GM04504 (cell line): Measurements from ENCODE around the gene MAP2K7.
"Not testable (repeated sequence)": the region's sequence is repeated elsewhere in the genome, so short reads cannot be mapped to it uniquely, and the experiment has no call there.

ENCODE experiments used
- DNase-seq: peaks from one replicate; pipeline ENCODE4 v3.0.0-alpha.2; 2012; ENCODE audit warnings: low read depth

The MAP2K7 gene

DNA sequence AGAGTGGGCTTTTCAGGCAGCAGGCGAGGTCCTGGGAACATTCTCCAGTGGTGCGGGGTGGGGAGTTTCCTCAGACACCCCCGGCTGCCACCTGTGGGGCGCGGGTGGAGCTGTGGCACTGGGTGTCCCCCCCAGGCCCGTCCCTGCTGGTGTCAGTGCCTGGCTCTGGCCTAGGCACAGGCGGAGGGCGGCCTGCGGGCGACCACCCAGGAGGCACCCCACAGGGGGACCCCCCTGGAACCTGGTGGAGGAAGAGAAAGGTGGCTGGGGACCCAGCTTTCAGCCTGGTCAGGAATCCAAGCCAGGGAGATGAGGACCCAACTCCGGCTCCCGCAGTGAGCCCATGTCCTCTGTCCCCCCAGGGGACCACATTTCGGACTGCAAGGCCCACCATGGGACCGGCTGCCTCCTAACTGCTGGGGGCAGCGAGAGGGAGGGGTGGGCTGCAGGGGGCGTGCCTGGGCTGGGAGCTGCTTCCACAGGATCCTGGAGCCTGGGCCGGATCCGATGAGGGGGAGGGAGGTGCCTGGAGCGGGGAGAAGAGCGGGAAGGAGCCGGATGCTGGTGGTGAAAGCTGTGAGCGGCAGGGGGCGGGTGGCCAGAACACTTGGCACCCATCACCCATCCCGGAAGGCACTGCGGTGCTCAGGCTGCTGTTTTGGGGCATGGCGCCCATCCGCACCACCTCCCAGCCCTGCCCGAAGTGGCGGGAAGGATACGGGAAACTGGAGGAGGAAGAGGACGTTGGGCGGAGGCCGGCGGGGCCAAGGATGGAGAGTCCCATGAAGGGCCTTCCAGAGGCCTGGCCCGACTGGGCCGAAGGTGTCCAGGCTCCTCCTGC lies 27.8 kb downstream of the MAP2K7 start:
- no peak for DNase-seq

DNA sequence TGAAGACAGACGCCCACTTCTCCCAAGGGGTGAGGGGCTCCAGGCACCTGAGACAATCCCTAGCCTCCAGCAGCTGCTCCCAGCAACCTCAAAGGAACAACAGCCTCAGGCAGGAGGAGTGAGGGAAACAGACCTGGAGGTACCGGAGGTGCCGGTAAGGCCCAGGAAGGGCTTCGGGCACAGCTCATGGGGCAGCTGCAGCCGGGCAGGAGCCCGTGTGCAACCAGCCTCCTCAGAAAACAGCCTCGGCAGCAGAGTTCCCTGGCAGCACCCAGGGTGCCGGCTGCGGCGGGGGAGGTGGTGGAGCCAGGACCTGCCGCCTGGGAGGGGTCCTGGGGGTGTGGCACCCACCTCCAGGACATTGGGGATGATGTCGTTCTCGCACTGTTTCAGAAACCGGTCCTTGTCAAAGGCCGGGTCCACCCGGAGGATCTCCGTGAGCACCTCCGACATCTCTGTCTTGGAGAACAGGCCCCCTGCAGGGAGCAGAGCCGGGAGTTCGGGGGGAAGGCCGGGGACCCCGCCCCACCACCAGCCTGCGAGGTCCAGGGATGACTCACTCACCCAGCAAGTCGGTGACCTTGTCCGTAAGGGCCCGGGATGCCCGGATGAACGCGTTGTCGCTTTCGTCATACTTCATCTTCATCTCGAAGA lies 28.7 kb downstream of the MAP2K7 start:
- no peak for DNase-seq

DNA sequence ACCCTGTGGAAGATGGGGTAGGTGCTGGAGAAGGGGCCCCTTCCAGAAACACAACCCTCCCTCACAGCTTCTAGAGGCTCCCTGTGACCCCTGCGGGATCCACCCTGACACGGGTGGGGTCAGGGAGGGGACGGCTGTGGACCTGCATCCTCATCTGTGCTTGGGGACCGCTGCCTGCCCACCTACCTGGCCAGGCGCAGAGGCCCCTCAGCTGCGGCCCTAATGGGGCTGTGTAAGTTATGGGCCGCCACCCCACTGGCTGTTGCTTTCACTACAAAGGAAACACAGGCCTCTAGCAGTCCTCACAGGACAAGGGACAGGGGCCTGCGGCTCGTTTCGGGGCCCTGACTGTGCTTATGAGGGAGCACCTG lies 29.2 kb downstream of the MAP2K7 start:
- DNase-seq: no peak

DNA sequence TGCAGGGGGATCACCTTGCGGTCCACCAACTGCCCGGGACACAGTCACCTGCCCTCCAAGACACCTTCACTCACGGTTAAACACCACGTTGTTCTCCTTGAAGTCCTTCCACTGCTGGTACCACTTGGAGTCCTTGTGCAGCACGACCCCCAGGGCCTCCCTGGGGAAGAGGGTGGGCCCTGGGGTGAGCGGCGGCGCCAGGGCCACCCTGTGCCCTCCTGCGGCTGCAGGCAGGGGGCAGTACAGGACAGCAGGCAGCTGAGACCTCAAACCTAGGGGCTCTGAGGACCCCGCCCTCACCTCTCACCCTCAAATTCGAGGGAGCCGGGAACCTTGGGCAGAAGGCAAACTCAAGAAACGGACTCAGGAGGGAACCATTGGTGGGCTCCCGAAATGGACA lies 29.7 kb downstream of the MAP2K7 start:
- DNase-seq: no peak

DNA sequence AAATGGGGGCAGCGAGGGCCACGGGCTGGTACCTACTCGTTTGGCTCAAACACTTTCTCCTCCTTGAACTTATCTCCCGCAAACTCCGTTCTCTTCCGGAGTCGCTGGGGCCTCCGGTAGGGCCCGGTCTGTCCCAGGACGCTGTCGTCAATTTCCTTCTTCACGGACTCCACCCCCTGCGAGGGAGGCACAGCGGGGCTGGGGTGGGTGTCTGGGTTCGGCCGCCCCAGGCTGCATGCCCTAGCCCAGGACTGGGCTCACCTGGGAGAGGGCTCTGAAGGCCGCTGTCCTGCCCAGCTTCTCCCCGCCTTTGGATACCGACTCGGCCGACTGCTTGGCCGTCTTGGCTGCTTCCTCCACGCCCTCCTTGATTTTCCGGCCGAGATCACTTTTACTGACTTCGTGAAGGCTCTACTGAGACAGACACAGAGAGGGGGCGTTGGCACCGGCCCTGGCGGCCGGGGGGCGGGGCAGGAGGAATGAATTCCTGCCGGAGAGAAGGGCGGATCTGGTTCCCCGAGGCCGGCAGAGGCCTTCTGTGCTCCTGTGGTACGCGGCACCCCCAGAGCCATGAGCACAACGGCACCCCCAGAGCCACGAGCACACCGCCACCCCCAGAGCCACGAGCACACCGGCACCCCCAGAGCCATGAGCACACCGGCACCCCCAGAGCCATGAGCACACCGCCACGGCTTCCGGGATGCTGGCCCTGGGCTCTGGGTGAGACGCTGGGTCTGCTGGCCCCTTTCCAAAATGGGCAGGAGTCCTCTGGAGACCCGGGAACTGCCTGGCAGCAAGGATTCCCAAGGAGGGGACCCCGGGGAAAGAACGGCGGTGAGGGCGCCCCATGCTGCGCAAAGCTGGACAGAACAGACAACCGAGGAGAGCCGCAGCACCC lies 30.4 kb downstream of the MAP2K7 start:
- DNase-seq: no peak

DNA sequence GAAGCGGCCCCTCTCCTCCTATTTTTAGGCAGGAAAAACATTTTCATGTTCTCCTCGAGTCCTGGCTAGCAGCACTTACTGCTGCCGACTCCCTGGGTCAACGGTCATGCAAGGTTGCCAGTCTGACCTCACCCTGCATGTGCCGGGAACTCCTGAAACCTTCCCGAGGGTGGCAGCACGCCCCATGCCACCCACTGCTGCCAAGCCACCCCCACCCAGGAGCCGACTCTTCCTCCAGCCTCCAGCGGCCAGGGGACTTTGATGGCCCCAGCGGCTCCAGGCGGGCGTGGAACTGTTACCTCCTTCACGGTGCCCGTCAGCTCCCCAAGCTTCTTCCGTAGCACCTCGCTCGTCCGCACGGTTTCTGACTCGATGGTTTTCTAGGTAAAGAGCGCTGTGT lies 31.1 kb downstream of the MAP2K7 start:
- DNase-seq: no peak

DNA sequence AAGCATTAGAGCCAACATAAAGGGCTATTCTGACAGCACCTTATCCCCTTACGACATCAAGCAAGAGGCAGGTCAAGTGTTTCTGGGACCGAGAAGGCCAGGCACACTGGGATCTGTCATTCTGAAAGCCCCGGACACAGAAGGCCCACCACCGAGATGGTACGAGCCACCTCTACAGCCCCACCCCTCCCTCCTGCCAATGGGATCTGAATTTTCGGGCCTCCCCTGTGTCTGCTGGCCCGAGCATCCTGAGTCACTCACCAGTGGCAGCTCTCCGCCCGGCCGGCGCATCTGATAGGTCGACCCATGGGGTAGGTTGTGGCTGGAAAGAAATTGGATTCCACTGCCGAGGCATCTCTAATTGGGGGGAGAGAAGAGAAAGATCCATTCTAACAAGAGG lies 37.2 kb downstream of the MAP2K7 start:
- no peak for DNase-seq

DNA sequence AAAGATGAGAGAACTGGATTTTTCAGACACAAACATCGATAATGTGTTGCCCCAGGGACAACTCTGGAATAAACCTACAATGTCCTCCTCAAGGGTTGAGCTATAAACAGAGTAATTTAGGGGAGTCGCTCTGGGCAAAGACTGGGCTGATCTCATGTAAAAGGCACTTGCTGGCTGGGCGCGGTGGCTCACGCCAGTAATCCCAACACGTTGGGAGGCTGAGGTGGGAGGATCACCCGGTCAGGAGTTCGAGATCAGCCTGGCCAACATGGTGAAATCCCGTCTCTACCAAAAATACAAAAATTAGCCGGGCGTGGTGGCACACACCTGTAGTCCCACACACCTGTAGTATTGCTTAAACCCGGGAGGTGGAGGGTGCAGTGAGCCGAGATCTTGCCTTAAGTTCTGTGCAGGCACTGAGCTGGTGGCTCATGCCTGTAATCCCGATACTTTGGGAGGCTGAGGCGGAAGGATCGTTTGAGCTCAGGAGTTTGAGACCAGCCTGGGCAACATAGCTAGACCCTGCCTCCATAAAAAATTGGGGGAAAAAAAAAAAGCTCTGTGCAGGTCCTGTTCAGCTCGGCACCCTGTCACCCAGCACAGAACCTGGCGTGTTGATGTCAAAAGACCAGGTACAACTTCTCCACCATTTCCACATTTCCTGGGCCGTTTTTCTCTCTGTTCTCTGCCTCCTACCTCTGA lies 38.4 kb downstream of the MAP2K7 start:
- DNase-seq: no peak

DNA sequence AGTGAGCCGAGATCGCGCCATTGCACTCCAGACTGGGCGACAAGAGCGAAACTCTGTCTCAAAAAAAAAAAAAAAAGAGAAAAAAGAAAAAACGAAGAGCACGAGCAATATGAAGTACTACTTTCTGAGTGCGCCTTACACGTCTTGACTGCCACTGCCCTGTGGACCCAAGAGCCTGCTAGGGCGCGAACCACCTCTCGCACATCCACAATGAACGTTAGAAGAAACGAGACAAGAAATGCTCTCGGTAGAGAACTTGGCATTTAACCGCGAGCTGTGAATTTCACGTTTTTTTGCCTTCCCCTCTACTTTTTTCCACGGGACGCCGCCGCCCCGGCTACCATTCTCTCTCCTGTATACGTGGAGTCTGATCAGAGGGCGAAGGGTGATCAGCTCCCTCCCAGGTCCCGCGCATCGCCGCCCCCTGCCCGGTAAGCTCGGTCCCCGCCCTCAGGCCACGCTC lies 39.3 kb downstream of the MAP2K7 start:
- DNase-seq: no peak

DNA sequence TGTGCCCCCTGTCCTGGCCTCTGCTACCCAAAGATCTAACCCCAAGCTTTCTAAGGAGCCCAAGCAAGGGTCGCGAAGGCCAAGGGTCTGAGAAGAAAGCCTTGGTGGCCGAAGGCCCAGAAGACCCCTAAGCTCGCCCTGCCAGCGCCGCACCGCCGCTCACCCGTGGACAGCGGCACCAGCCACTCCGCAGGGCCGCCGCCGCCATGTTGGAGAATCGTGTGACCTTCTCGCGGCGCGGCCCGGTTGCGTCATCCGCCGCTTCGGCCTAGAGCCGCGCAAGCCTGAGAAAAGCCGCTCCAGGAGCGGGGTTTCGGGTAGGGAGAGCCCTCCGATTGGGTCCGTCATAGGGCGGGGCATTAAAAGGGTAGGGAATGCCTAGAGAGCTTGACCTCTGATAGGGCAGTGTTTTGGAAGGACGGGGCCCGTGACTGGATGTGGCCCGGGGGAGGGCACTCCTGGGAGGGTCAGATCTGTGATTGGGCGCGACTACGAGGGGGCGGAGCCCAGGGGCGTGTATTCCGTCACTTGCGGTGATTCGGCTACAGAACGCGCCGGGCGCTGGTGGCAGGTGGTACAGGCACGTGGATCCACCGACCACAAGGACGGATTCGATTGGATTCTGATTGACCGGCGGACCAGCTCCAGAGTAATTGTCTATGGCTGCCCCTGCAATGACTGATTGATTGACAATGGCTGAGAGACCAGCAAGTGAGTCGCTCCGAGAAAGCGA lies 39.9 kb downstream of the MAP2K7 start, which contains the start of gene TIMM44:
Gene TIMM44 (minus strand): TSS at position 223 of the 733 bp plus-strand sequence. CDS start 15 bp downstream, at position 208.
- peak; percentile 100 for DNase-seq

DNA sequence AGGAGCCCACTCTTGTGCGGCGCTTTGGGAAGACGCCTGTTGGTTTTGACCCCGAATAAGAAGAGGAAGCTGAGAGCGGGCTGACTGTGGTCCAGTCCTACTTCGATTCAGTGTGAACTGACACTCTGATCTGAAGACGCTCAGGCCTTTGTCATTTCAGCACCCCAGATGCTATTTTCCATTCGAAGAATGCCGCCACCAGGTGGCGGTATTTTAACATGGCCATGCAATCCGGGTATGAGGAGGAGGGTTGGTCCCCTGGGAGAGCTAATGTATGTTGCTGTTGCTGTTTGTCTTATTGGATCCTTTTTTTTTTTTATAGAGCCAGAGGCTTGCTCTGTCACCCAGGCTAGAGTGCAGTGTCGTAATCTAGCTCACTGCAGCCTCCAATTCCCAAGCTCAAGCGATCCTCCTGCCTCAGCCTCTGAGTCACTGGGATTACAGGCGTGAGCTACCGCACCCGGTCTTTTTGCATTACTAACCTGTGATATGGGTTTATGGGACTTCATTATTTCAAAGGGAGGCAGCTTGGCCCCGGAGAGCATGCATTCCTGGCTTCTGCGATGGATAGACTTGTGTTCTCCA lies 40.6 kb downstream of the MAP2K7 start:
- peak; percentile 84 for DNase-seq

DNA sequence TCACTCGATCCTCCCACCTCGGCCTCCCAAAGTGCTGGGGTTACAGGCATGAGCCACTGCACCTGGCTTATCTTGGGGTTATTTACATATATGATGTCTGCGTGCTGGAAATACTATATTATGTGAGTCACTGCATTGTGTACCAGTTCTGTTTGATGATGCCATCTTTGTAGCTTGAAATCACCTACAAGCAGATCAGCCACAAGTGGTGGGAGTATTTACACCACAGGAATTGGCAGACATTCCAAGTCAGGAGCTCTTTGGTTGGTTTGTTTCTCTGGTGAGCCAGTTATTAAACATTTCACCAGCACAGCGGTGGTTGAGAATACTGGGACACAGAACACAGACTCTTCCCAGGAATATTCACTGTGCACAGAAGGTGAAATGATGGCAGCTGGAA lies 44.3 kb downstream of the MAP2K7 start:
- no peak for DNase-seq

DNA sequence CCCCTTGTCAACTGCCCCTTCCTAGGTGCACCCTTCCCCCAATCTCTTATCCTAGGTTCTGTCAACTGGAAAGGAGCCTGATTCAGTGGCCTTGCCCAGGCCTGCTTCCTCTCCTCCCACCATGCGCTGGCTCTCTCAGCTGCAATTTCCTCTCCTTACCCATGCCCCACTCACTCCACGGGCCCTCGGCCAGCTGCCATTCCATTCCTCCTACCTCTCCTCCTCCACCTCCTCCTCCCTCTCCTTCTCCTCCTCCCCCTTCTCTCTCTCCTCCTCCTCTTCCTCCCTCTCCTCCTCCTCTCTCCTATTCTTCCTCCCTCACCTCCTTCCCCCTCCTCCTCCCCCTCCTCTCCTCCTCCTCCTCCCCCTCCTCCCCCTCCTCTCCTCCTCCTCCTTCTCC lies 49.4 kb downstream of the MAP2K7 start:
- no peak for DNase-seq

DNA sequence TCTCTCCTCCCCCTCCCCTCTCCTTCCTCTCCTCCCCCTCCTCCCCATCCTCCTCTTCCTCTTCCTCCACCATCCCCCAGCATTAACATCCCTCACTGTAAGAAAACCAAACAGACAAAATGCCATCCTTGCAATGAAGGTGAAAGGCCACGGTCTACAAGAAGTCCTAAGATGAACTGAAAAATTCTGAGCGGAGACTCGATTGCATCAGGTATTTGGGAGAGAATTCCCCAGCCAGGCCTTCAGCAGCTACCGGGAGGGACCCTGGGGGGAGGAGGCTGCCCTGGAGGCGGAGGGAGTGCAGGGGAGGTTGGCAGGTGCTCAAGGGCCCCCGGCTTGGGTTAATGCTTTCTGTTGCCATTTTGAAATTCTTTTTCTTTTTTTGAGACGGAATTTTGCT lies 49.9 kb downstream of the MAP2K7 start:
- no peak for DNase-seq

DNA sequence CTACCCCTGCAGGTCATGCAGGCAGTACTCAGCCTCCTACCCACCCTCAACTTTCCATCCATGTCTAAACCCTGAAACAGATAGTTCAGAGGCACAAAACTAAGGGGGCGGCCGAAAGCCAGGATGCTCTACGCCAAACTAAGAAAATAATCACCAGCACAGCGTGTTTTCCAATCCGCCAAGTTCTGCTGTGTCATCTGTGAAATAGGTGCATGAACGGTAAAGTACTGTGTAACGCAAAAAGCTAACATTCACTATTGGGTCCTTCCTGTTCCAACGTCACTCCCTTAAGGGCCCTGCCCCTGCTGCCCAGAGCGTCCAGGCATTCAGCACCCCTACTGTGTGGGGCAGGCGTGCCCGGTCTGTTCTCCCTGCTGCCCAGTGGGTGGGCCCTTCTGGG lies 52.0 kb downstream of the MAP2K7 start:
- no peak for DNase-seq

DNA sequence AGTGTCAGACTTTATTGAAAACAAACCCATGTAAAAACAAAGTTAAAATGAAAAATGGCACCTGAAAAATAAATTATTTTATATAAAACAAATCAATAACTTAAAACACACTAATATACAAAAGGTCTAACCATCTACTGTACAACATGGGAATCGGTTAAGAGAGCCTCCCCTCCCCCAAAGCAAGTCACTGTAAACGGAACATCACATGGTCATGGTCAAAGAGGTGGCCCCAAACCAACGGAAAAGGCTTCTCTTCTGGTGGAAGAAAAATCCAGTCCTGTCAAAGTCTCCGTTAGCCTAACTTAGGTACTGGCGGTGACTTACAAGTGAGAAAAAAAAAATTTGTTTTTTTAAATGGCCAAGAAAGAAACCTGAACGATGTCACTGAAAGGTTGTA lies 55.5 kb downstream of the MAP2K7 start:
- no peak for DNase-seq

DNA sequence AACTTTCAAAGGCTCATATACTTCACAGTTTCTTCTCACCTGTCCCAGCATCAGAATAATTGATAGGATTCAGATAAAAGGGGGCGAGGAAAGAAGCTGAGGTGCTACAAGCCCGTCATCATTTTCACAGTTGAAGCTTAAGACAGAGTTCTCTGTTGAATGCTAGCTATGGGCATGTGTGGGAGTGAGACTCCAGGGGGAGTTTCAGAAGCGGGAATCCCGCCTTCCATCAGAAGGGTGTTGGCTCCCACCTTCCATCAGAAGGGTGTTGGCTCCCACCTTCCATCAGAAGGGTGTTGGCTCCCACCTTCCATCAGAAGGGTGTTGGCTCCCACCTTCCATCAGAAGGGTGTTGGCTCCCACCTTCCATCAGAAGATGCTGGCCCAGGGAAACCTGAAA lies 57.4 kb downstream of the MAP2K7 start:
- not testable (repeated sequence) for DNase-seq

DNA sequence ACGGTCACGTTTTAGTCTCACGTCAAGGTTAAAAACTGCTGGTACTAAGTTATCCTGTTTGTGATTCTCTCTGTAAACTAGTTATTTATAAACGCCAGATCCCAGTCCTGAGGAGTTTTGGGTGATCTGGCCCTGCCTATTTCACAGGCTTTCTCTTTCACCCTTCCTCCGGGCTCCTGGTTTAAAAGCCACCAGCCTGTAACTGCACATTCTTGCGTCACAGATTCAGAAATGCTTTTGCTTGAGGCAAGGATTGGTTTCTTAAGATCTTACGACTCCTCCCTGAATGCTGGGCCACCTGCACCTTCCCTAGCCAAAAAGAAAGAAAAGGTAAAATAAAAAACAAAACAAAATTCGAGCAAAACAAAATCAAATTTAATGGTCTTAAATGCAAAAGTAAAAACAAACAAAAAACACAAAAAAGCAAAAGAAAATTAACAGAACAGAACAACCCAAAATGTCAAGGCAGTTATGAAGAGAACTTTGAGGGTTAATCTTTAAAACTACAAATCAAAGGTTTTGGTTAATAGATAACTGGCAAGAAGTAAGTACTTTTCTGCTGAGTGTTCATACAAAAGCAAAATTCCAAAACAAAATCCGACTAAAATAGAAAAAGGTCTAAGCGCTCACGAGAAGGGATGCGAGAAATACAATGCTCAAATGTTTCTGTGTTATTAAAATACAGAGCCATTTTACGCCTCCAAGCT lies 58.4 kb downstream of the MAP2K7 start:
- DNase-seq: no peak

DNA sequence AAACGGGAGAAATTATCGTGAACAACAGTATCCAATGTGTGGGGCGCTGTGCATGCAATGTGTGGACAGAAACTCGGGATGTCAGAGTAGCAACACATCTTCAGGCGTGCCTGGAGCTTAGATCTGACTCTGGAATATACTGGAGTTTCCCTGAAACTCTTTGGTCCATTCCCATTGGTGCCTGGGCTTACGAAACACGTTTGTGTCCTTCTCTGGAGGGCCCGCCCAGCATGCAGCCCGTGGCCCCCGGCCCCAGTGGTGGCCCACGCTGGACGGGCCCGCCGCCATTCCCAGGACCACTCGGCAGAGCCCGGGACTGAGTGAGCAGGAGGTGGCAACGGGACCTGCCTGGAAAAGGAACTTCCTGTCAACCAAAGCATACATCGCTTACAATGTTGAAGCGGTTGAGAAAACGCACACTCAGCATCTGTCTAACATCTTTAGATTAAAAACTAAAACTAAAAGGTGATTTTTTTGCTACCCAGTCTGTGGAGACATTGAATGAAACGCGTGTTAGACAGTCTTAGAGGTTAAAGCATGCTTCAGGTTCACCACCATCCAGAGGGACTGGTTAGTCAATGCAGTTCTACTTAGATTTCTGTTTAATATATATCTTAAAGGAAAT lies 59.1 kb downstream of the MAP2K7 start:
- DNase-seq: no peak

DNA sequence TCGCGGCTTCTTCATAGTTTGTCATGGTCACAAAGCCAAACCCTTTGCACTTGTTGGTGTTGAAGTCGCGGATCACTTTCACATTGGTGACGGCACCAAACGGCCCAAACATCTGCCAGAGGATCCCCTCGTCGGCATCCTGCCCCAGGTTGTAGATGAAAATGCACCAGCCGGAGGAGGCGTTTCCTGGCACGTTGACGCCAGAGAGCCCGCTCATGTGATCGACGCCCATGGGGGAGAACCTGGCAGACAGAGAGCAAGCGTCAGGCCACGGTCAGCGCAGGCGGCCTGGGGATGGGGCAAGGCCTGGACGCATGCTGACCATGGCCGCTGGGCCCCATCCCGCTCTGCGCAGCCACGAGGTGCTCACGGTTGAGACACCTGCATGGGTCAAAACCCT lies 59.9 kb downstream of the MAP2K7 start:
- no peak for DNase-seq
